GM19099 (cell line): Measurements from ENCODE around the gene UQCRH.

Experiments used
- POLR2A ChIP-seq: IDR thresholded peaks from 3 replicates; pipeline ENCODE4 v1.6.1; 2011; ENCODE audit warnings: low read depth; ENCODE audit not compliant: insufficient read length; ENCODE audit errors: extremely low read depth

UQCRH gene

DNA sequence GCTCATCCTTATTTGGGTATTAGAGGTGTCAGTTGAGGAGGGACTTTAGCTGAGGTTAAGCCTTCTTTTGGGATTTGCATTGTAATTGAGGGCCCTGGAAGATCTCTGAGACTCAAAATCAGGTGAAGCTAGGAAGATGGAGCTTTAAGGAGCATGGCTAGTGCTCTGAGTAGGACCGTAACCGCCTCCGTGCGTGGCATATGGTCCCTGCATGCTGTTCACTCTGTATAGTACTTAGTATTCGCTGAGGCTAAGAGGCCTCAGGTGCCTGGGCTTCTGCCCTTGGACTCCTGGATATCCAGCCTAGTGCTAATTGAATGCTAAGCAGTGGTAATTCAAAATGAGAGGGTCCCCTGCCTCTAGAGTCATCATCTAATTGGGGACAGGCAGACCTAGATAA lies 59.6 kb downstream of the UQCRH start:
- TF ChIP-seq POLR2A = no peak

DNA sequence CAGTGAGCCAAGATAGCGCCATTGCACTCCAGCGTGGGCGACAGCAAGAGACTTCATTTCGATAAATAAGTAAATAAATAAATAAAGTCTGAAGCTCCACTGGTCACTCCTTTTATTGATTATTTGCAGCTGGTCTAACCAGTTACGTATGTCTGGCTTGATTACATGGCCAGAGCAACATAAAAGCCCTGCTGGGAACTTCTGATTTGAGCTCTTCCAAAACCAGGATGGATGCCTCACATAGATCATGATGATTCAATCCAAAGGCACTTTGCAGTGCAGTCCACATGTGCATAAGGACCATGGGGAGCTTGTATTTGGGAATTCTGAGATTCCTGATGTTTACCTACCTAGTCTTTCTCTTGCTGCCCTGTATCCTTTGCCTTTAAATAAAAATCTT lies 61.1 kb downstream of the UQCRH start:
- TF ChIP-seq POLR2A = no peak
